Parathyroid adenoma (tissue), 2 donors: ENCODE measurements around the gene DOK6.

Source experiments
- H2AFZ ChIP-seq: fragments of 300-600 bp; sonication (generic); one replicate; pipeline ENCODE4 v1.7.0; 2017; ENCODE audit warnings: antibody characterized with exemption, mild to moderate bottlenecking
- H3K27ac ChIP-seq: fragments of 300-600 bp; sonication (generic); one replicate; pipeline ENCODE4 v1.7.0; 2017
- H3K27me3 ChIP-seq: fragments of 300-600 bp; sonication (generic); one replicate; pipeline ENCODE4 v1.7.0; 2017; ENCODE audit warnings: low read length; ENCODE audit not compliant: control insufficient read depth, insufficient read depth
- H3K36me3 ChIP-seq: fragments of 300-600 bp; sonication (generic); one replicate; pipeline ENCODE4 v1.7.0; 2017; ENCODE audit warnings: low read length; ENCODE audit not compliant: control insufficient read depth, insufficient read depth
- H3K4me1 ChIP-seq: fragments of 300-600 bp; sonication (generic); one replicate; pipeline ENCODE4 v1.7.0; 2017; ENCODE audit warnings: control low read depth
- H3K4me2 ChIP-seq: fragments of 300-600 bp; sonication (generic); one replicate; pipeline ENCODE4 v1.7.0; 2017; ENCODE audit warnings: low read length
- H3K4me3 ChIP-seq: fragments of 300-600 bp; sonication (generic); one replicate; pipeline ENCODE4 v1.7.0; 2017; ENCODE audit warnings: low read depth, low read length
- H3K79me2 ChIP-seq: fragments of 300-600 bp; sonication (generic); one replicate; pipeline ENCODE4 v1.7.0; 2017; ENCODE audit warnings: control low read depth
- H3K9ac ChIP-seq: fragments of 300-600 bp; sonication (generic); one replicate; pipeline ENCODE4 v1.7.0; 2017; ENCODE audit warnings: mild to moderate bottlenecking
- H3K9me3 ChIP-seq: fragments of 300-600 bp; sonication (generic); one replicate; pipeline ENCODE4 v1.7.0; 2017; ENCODE audit warnings: low read length; ENCODE audit not compliant: control insufficient read depth
- TF ChIP-seq, protein P1 (sequence below): fragments of 300-600 bp; sonication (generic); IDR thresholded peaks from one replicate; pipeline ENCODE4 v1.7.0; 2017; ENCODE audit warnings: antibody characterized with exemption, mild to moderate bottlenecking
- donor health status: primary hyperparathyroidism.

The DOK6 gene

GRCh38 chr18:69574401-69574800 lies 173.7 kb downstream of the DOK6 start:
- no peaks in the 10 kb centered on the region for H3K79me2 ChIP-seq
- H3K4me3 ChIP-seq, result no peak overlapping the region
- H3K9me3 ChIP-seq, result no peaks in the 10 kb centered on the region
- no peak overlapping the region for H3K27ac ChIP-seq
- no peaks in the 10 kb centered on the region for H3K27me3 ChIP-seq
- TF ChIP-seq, protein P1, sequence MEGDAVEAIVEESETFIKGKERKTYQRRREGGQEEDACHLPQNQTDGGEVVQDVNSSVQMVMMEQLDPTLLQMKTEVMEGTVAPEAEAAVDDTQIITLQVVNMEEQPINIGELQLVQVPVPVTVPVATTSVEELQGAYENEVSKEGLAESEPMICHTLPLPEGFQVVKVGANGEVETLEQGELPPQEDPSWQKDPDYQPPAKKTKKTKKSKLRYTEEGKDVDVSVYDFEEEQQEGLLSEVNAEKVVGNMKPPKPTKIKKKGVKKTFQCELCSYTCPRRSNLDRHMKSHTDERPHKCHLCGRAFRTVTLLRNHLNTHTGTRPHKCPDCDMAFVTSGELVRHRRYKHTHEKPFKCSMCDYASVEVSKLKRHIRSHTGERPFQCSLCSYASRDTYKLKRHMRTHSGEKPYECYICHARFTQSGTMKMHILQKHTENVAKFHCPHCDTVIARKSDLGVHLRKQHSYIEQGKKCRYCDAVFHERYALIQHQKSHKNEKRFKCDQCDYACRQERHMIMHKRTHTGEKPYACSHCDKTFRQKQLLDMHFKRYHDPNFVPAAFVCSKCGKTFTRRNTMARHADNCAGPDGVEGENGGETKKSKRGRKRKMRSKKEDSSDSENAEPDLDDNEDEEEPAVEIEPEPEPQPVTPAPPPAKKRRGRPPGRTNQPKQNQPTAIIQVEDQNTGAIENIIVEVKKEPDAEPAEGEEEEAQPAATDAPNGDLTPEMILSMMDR, result no peak
- H3K4me1 ChIP-seq, result no peaks in the 10 kb centered on the region
- no peak overlapping the region for H3K4me2 ChIP-seq
- no peak overlapping the region for H3K9ac ChIP-seq
- no peak overlapping the region for H2AFZ ChIP-seq
- H3K36me3 ChIP-seq, result no peaks in the 10 kb centered on the region

- TF ChIP-seq, protein P1, result no peak
- no peaks in the 10 kb centered on the region for H3K4me1 ChIP-seq
- H3K36me3 ChIP-seq, result no peaks in the 10 kb centered on the region
- no peaks in the 10 kb centered on the region for H3K79me2 ChIP-seq
- no peaks in the 10 kb centered on the region for H3K9me3 ChIP-seq
- no peak overlapping the region for H3K9ac ChIP-seq
- no peak overlapping the region for H3K4me2 ChIP-seq
- H3K27ac ChIP-seq, result no peak overlapping the region
- no peak overlapping the region for H3K4me3 ChIP-seq
- no peak overlapping the region for H2AFZ ChIP-seq
- no peaks in the 10 kb centered on the region for H3K27me3 ChIP-seq
Measured at GRCh38 chr18:69580107-69580506, 179.4 kb downstream of the DOK6 start.

- H3K9me3 ChIP-seq, result no peaks in the 10 kb centered on the region
- no peaks in the 10 kb centered on the region for H3K36me3 ChIP-seq
- H3K4me2 ChIP-seq, result no peak overlapping the region
- H2AFZ ChIP-seq, result no peak overlapping the region
- H3K9ac ChIP-seq, result no peak overlapping the region
- no peak overlapping the region for H3K27ac ChIP-seq
- H3K4me1 ChIP-seq, result no peaks in the 10 kb centered on the region
- H3K79me2 ChIP-seq, result no peaks in the 10 kb centered on the region
- no peaks in the 10 kb centered on the region for H3K27me3 ChIP-seq
- no peak overlapping the region for H3K4me3 ChIP-seq
- TF ChIP-seq, protein P1, result no peak
Measured at GRCh38 chr18:69584429-69584828, 183.7 kb downstream of the DOK6 start.

DNA sequence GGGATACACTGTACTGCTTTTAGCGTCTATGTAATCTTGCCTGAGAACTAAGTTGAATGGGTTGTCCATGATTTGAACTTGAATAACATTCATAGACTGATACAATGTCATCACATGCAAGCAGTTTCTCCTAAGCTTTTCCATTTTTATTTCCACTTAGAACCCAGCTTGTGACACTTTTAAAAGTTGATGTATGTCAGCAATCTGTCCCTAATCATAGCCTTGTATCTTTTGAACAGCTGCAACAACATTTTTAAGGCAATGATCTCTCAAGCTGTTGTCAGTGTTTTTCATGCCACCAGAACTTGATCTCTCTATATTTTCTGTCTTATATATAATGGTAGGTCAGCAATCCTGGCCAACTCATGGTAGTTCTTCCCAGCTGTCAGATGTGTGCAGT lies 185.0 kb downstream of the DOK6 start:
- H3K4me2 ChIP-seq, result no peak overlapping the region
- no peaks in the 10 kb centered on the region for H3K9me3 ChIP-seq
- H3K4me1 ChIP-seq, result no peaks in the 10 kb centered on the region
- H3K27ac ChIP-seq, result no peak overlapping the region
- no peak overlapping the region for H3K9ac ChIP-seq
- H3K36me3 ChIP-seq, result no peaks in the 10 kb centered on the region
- no peak overlapping the region for H2AFZ ChIP-seq
- TF ChIP-seq, protein P1, result no peak
- H3K4me3 ChIP-seq, result no peak overlapping the region
- H3K27me3 ChIP-seq, result no peaks in the 10 kb centered on the region
- no peaks in the 10 kb centered on the region for H3K79me2 ChIP-seq

DNA sequence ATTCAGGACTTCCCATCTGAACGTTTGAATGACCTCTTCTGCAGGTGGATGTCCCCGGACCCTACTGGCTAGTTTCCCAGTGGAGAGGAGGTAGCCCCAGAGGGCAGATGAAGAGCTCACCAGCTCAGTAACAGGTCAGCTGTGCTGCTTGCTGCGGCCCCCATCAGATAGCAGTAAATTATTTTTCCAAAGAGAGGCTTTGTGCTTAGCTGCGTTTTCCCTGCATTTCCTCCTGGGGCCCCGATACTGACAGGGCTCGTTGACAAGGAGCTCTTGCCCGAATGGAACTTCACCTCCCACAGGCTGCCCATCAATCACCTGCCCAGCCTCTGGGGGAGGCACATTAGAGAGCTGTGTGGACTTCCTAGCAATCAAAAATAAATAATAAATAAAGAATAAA lies 185.8 kb downstream of the DOK6 start:
- Histone ChIP-seq H3K4me2 (no peak overlapping the region), H3K79me2 (no peaks in the 10 kb centered on the region), H3K4me1 (no peaks in the 10 kb centered on the region), H3K9me3 (no peaks in the 10 kb centered on the region), H2AFZ (no peak overlapping the region), H3K9ac (no peak overlapping the region), H3K4me3 (no peak overlapping the region), H3K27me3 (no peaks in the 10 kb centered on the region), H3K36me3 (no peaks in the 10 kb centered on the region), H3K27ac (no peak overlapping the region)
- TF ChIP-seq, protein P1, result no peak
